ENCODE measurements around the gene POLR1E.
A peak's percentile ranks its signal among the peaks of the same experiment; 100 is the strongest.
"Not testable (repeated sequence)": the region's sequence is repeated elsewhere in the genome, so short reads cannot be mapped to it uniquely, and the experiment has no call there.

Gene POLR1E

DNA sequence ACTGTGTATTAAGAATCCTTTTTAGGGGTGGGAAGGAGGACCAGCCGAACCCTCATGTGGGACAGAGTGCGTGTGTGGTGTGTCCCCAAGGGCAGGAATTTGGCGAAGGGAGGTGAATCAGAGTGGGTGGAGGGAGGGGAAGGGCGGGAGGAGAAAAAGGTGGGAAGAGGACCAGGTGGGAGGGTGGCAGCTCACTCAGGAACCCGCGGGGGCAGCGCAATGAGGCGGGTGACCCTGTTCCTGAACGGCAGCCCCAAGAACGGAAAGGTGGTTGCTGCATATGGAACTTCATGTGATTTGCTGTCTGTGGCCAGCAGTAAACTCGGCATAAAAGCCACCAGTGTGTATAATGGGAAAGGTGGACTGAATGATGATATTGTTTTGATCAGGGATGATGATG is 8.8 kb upstream of the POLR1E start:
- TF ChIP-seq POLR2AphosphoS5 (IDR thresholded peaks at IDR 0.05; ENCODE audit: low read depth, low read length) = no peak
- no peak for TF ChIP-seq SPI1 (IDR thresholded peaks at IDR 0.05; ENCODE audit: low read depth, low read length)
- no peak for TF ChIP-seq POU2F2 (IDR thresholded peaks at IDR 0.05; ENCODE audit: low read depth, low read length)
- TF ChIP-seq PAX5 (IDR thresholded peaks at IDR 0.05; ENCODE audit: insufficient read depth, low read length, severe bottlenecking) = no peak
- FAIRE-seq (no peak), DNase-seq (ENCODE audit: insufficient read length, low spot score) (no peak)

DNA sequence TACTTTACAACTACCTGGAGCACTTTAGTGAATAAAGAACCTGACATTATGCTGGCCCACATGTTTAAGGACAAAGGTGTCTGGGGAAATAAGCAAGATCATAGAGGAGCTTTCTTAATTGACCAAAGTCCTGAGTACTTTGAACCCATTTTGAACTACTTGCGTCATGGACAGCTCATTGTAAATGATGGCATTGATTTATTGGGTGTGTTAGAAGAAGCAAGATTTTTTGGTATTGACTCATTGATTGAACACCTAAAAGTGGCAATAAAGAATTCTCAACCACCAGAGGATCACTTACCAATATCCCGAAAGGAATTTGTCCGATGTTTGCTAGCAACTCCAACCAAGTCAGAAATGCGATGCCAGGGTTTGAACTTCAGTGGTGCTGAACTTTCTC is 8.3 kb upstream of the POLR1E start:
- not testable (repeated sequence) for DNase-seq (ENCODE audit: insufficient read length, low spot score); FAIRE-seq

GRCh38 chr9:37477987-37478619 is 7.6 kb upstream of the POLR1E start:
- not testable (repeated sequence) for FAIRE-seq
- TF ChIP-seq SPI1 (IDR thresholded peaks at IDR 0.05; ENCODE audit: low read depth, low read length) = 0 out of 2 replicates have a peak, but pooled peaks have one; percentile 11

DNA sequence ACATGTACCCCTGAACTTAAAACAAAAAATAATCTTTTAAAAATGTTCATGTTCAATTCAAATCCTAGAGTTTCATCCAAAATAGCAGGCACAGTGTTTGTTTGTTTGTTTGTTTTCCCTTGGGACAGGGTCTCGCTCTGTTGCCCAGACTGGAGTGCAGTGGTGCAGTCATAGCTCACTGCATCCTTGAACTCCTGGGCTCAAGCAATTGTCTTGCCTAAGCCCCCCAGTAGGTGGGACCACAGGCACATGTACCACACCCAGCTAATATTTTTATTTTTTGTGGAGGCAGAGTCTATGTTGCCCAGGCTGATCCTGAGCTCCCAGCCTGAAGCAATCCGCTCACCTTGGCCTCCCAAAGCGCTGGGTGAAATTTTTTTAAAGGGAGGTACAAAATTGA is 5.0 kb upstream of the POLR1E start:
- FAIRE-seq (no peak), DNase-seq (ENCODE audit: insufficient read length, low spot score) (no peak)
- TF ChIP-seq TAF1 (IDR thresholded peaks at IDR 0.05; ENCODE audit: low read depth, low read length) (no peak), POLR2A (IDR thresholded peaks at IDR 0.05; ENCODE audit: low read depth, low read length) (no peak), SPI1 (IDR thresholded peaks at IDR 0.05; ENCODE audit: low read depth, low read length) (no peak), POU2F2 (IDR thresholded peaks at IDR 0.05; ENCODE audit: low read depth, low read length) (no peak), POLR2AphosphoS5 (IDR thresholded peaks at IDR 0.05; ENCODE audit: low read depth, low read length) (no peak)

More at GRCh38 chr9:37477987-37478619, 7.6 kb upstream of the POLR1E start:
- not testable (repeated sequence) for DNase-seq (ENCODE audit: insufficient read length, low spot score)

- FAIRE-seq (no peak), DNase-seq (ENCODE audit: insufficient read length, low spot score) (no peak)
These were observed 488 bp downstream of the POLR1E start for GRCh38 chr9:37486256-37486615.

DNA sequence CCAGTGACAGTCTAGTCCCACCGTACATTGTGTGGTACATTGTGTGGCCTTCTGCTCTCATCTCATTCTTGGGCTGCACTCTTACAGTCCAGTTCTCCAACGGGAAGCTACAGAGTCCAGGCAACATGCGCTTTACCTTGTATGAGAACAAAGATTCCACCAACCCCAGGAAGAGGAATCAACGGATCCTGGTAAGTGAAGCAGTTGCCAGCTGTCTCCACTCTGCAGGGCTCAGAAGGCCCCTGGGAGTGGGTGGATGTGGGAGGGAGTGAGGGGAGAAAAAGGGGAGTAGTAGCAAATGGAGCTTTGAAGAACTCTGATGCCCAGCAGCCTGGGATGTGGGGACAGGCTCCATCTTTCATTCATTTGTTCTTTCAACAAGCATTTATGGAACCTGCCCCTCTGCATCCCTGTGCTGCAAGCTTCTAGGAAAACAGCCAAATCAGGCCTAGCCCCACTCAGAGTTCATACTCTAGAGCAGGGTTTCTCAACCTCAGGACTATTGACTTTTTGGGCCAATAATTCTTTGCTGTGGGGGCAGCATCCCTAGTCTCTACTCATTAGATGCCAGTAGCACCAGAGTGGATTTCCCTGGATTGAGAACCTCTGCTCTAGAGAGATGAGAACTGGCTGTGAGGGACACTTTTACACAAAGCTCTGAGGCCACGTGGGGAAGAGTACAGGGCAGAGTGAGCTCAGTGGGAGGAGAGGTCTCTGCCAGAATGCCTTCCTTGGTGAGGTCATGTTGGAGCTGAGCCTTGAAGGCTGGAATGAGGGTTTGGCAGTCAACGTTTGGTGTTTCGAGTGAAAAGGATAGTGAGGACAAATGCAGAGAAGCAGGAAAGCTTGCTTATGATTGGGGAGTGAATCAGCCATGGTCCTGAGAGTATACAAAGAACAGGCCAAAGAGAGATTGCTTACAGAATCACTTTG is 1.1 kb downstream of the POLR1E start:
- no peak for TF ChIP-seq TAF1 (IDR thresholded peaks at IDR 0.05; ENCODE audit: low read depth, low read length)
- TF ChIP-seq SPI1 (IDR thresholded peaks at IDR 0.05; ENCODE audit: low read depth, low read length) = no peak
- TF ChIP-seq POLR2A (IDR thresholded peaks at IDR 0.05; ENCODE audit: low read depth, low read length) = no peak
- TF ChIP-seq POU2F2 (IDR thresholded peaks at IDR 0.05; ENCODE audit: low read depth, low read length) = no peak
- TF ChIP-seq POLR2AphosphoS5 (IDR thresholded peaks at IDR 0.05; ENCODE audit: low read depth, low read length) = no peak
- no peak for TF ChIP-seq PAX5 (IDR thresholded peaks at IDR 0.05; ENCODE audit: insufficient read depth, low read length, severe bottlenecking)
- FAIRE-seq = peak; percentile 26
- no peak for DNase-seq (ENCODE audit: insufficient read length, low spot score)

More at GRCh38 chr9:37486256-37486615, 488 bp downstream of the POLR1E start:
- TF ChIP-seq POLR2AphosphoS5 (IDR thresholded peaks at IDR 0.05; ENCODE audit: low read depth, low read length) (no peak), PAX5 (IDR thresholded peaks at IDR 0.05; ENCODE audit: insufficient read depth, low read length, severe bottlenecking) (no peak), TAF1 (IDR thresholded peaks at IDR 0.05; ENCODE audit: low read depth, low read length) (no peak), SPI1 (IDR thresholded peaks at IDR 0.05; ENCODE audit: low read depth, low read length) (no peak), POU2F2 (IDR thresholded peaks at IDR 0.05; ENCODE audit: low read depth, low read length) (no peak), POLR2A (IDR thresholded peaks at IDR 0.05; ENCODE audit: low read depth, low read length) (no peak)

- TF ChIP-seq POLR2AphosphoS5 (IDR thresholded peaks at IDR 0.05; ENCODE audit: low read depth, low read length) (no peak), POLR2A (IDR thresholded peaks at IDR 0.05; ENCODE audit: low read depth, low read length) (no peak), POU2F2 (IDR thresholded peaks at IDR 0.05; ENCODE audit: low read depth, low read length) (no peak), SPI1 (IDR thresholded peaks at IDR 0.05; ENCODE audit: low read depth, low read length) (no peak), PAX5 (IDR thresholded peaks at IDR 0.05; ENCODE audit: insufficient read depth, low read length, severe bottlenecking) (no peak), TAF1 (IDR thresholded peaks at IDR 0.05; ENCODE audit: low read depth, low read length) (no peak)
- DNase-seq (ENCODE audit: insufficient read length, low spot score) = no peak
- FAIRE-seq = no peak
These were observed 6.2 kb downstream of the POLR1E start for GRCh38 chr9:37491939-37492338.

GRCh38 chr9:37495571-37495970 is 9.8 kb downstream of the POLR1E start:
- no peak for FAIRE-seq
- TF ChIP-seq POLR2A (IDR thresholded peaks at IDR 0.05; ENCODE audit: low read depth, low read length) (no peak), PAX5 (IDR thresholded peaks at IDR 0.05; ENCODE audit: insufficient read depth, low read length, severe bottlenecking) (no peak), POLR2AphosphoS5 (IDR thresholded peaks at IDR 0.05; ENCODE audit: low read depth, low read length) (no peak), TAF1 (IDR thresholded peaks at IDR 0.05; ENCODE audit: low read depth, low read length) (no peak), POU2F2 (IDR thresholded peaks at IDR 0.05; ENCODE audit: low read depth, low read length) (no peak), SPI1 (IDR thresholded peaks at IDR 0.05; ENCODE audit: low read depth, low read length) (no peak)
- no peak for DNase-seq (ENCODE audit: insufficient read length, low spot score)

- TF ChIP-seq PAX5 (IDR thresholded peaks at IDR 0.05; ENCODE audit: insufficient read depth, low read length, severe bottlenecking) = no peak
- TF ChIP-seq SPI1 (IDR thresholded peaks at IDR 0.05; ENCODE audit: low read depth, low read length) = no peak
- no peak for TF ChIP-seq POLR2A (IDR thresholded peaks at IDR 0.05; ENCODE audit: low read depth, low read length)
- TF ChIP-seq POLR2AphosphoS5 (IDR thresholded peaks at IDR 0.05; ENCODE audit: low read depth, low read length) = no peak
- DNase-seq (ENCODE audit: insufficient read length, low spot score) (no peak), FAIRE-seq (no peak)
These were observed 10.3 kb downstream of the POLR1E start for GRCh38 chr9:37496020-37496419.

GRCh38 chr9:37497320-37497719 is 11.6 kb downstream of the POLR1E start:
- no peak for DNase-seq (ENCODE audit: insufficient read length, low spot score)
- TF ChIP-seq POLR2AphosphoS5 (IDR thresholded peaks at IDR 0.05; ENCODE audit: low read depth, low read length) (no peak), POLR2A (IDR thresholded peaks at IDR 0.05; ENCODE audit: low read depth, low read length) (no peak), TAF1 (IDR thresholded peaks at IDR 0.05; ENCODE audit: low read depth, low read length) (no peak), PAX5 (IDR thresholded peaks at IDR 0.05; ENCODE audit: insufficient read depth, low read length, severe bottlenecking) (no peak), SPI1 (IDR thresholded peaks at IDR 0.05; ENCODE audit: low read depth, low read length) (no peak), POU2F2 (IDR thresholded peaks at IDR 0.05; ENCODE audit: low read depth, low read length) (no peak)
- no peak for FAIRE-seq

Measured in GM12891 (cell line).